Neural cell (in vitro differentiated cells): ENCODE measurements around the gene GAB2. TPM values are rescaled to one million over a fixed set of nuclear protein-coding genes. Genes with fewer than 3 reads are reported as not detected.

Experiments used
- H2AFZ ChIP-seq: fragments of 200-600, 300-800 bp; sonication (generic), shearing (Covaris generic); 2 replicates; pipeline ENCODE4 v1.6.0; 2014; ENCODE audit warnings: low read depth, mild to moderate bottlenecking, antibody characterized with exemption, low read length, moderate library complexity
- H3F3A ChIP-seq: fragments of 200-600 bp; shearing (Covaris generic); 2 replicates; pipeline ENCODE4 v1.6.1; 2016; ENCODE audit warnings: mild to moderate bottlenecking, moderate library complexity, mixed read lengths, antibody characterized with exemption, low read length; ENCODE audit not compliant: insufficient read depth, poor library complexity, severe bottlenecking
- H3K27ac ChIP-seq: fragments of 200-600, 300-800 bp; sonication (generic), shearing (Covaris generic); 2 replicates; pipeline ENCODE4 v1.5.1; 2014; ENCODE audit warnings: mild to moderate bottlenecking, low read length, moderate library complexity
- H3K27me3 ChIP-seq: fragments of 300-800, 200-600 bp; sonication (generic), shearing (Covaris generic); 2 replicates; pipeline ENCODE4 v1.6.0; 2014; ENCODE audit warnings: mild to moderate bottlenecking, low read depth, low read length, moderate library complexity; ENCODE audit not compliant: insufficient read depth
- H3K36me3 ChIP-seq: fragments of 300-800, 200-600 bp; sonication (generic), shearing (Covaris generic); 2 replicates; pipeline ENCODE4 v1.5.1; 2014; ENCODE audit warnings: mild to moderate bottlenecking, antibody characterized with exemption, low read length, moderate library complexity; ENCODE audit not compliant: insufficient read depth
- H3K4me2 ChIP-seq: fragments of 300-800, 200-600 bp; sonication (generic), shearing (Covaris generic); 2 replicates; pipeline ENCODE4 v1.6.0; 2014; ENCODE audit warnings: mild to moderate bottlenecking, low read length
- H3K4me3 ChIP-seq: fragments of 300-800, 200-600 bp; sonication (generic), shearing (Covaris generic); 2 replicates; pipeline ENCODE4 v1.5.1; 2014; ENCODE audit warnings: mild to moderate bottlenecking, low read length, moderate library complexity
- H3K79me2 ChIP-seq: fragments of 200-600 bp; shearing (Covaris generic); replicated peaks from 2 replicates; pipeline ENCODE4 v1.6.0; 2014; ENCODE audit warnings: mild to moderate bottlenecking, low read length, moderate library complexity; ENCODE audit not compliant: insufficient read depth
- H3K9ac ChIP-seq: fragments of 300-800, 200-600 bp; sonication (generic), shearing (Covaris generic); 2 replicates; pipeline ENCODE4 v1.6.1; 2016; ENCODE audit warnings: mild to moderate bottlenecking, low read length, mixed read lengths
- H3K9me2 ChIP-seq: fragments of 200-600 bp; shearing (Covaris generic); 2 replicates; pipeline ENCODE4 v1.6.1; 2016; ENCODE audit warnings: mild to moderate bottlenecking, low read length, mixed read lengths; ENCODE audit not compliant: insufficient read depth
- H3K9me3 ChIP-seq: fragments of 200-600, 300-800 bp; sonication (generic), shearing (Covaris generic); 2 replicates; pipeline ENCODE4 v1.6.1; 2016; ENCODE audit warnings: mild to moderate bottlenecking, mixed run types, low read length, moderate library complexity, mixed read lengths
- H4K20me1 ChIP-seq: fragments of 200-600 bp; shearing (Covaris generic); 2 replicates; pipeline ENCODE4 v1.6.1; 2016; ENCODE audit warnings: mild to moderate bottlenecking, mixed run types; ENCODE audit not compliant: insufficient read depth
- CTCF ChIP-seq: fragments of 450-650 bp; IDR thresholded peaks from 2 replicates; pipeline ENCODE4 v1.5.1; 2014; ENCODE audit warnings: antibody characterized with exemption, mild to moderate bottlenecking, moderate library complexity; ENCODE audit not compliant: poor library complexity, severe bottlenecking
- EP300 ChIP-seq: fragments of 450-650 bp; conservative IDR thresholded peaks from 2 replicates; pipeline ENCODE4 v1.6.1; 2014; ENCODE audit warnings: antibody characterized with exemption, mild to moderate bottlenecking, moderate library complexity; ENCODE audit not compliant: poor library complexity, severe bottlenecking
- EZH2 ChIP-seq: fragments of 200-600, 300-800 bp; shearing (Covaris generic), sonication (generic); IDR thresholded peaks from 2 replicates; pipeline ENCODE4 v1.6.1; 2014; ENCODE audit warnings: antibody characterized with exemption, low read length, borderline replicate concordance, mild to moderate bottlenecking; ENCODE audit not compliant: insufficient read depth, poor library complexity, severe bottlenecking
- MXI1 ChIP-seq: fragments of 450-650 bp; conservative IDR thresholded peaks from 2 replicates; pipeline ENCODE4 v1.6.1; 2014; ENCODE audit warnings: antibody characterized with exemption, mild to moderate bottlenecking; ENCODE audit not compliant: poor library complexity, severe bottlenecking
- POLR2AphosphoS5 ChIP-seq: IDR thresholded peaks from 2 replicates; pipeline ENCODE4 v1.6.1; 2012
- RAD21 ChIP-seq: fragments of 450-650 bp; conservative IDR thresholded peaks from 2 replicates; pipeline ENCODE4 v1.6.1; 2014; ENCODE audit warnings: antibody characterized with exemption, mild to moderate bottlenecking, moderate library complexity
- REST ChIP-seq: IDR thresholded peaks from 2 replicates; pipeline ENCODE4 v1.6.1; 2012; ENCODE audit warnings: borderline replicate concordance
- SMC3 ChIP-seq: fragments of 450-650 bp; conservative IDR thresholded peaks from 2 replicates; pipeline ENCODE4 v1.6.1; 2014; ENCODE audit warnings: antibody characterized with exemption, mild to moderate bottlenecking, moderate library complexity; ENCODE audit not compliant: poor library complexity
- TAF1 ChIP-seq: IDR thresholded peaks from 2 replicates; pipeline ENCODE4 v1.6.1; 2012; ENCODE audit warnings: low read depth
- polyA plus RNA-seq: library from polyadenylated mRNA; depleted of rRNA; stranded (reverse); fragments of >200 nt; gene quantifications from 2 replicates; pipeline ENCODE4 v1.2.3, GENCODE V29; 2014

Gene GAB2
- polyA plus RNA-seq, 1 donor from 2014 or later, result 21.9 TPM

- H3K27ac ChIP-seq, result no peak overlapping the region
- no peaks in the 10 kb centered on the region for H3K36me3 ChIP-seq
- no peak overlapping the region for H2AFZ ChIP-seq
- H3K9me2 ChIP-seq, result no peaks in the 10 kb centered on the region
- H3K9me3 ChIP-seq, result no peaks in the 10 kb centered on the region
- peaks cover 59% of the 10 kb centered on the region for H3K79me2 ChIP-seq
- TF ChIP-seq MXI1, result no peak
- no peak for TF ChIP-seq RAD21
- no peak for TF ChIP-seq EP300
- no peak for TF ChIP-seq EZH2
- TF ChIP-seq SMC3, result no peak
- no peak for TF ChIP-seq TAF1
- no peak for TF ChIP-seq POLR2AphosphoS5
- no peak for TF ChIP-seq CTCF
- TF ChIP-seq REST, result no peak
- no peak overlapping the region for H3K4me2 ChIP-seq
- no peaks in the 10 kb centered on the region for H3F3A ChIP-seq
- no peaks in the 10 kb centered on the region for H3K27me3 ChIP-seq
- H3K9ac ChIP-seq, result no peak overlapping the region
- H3K4me3 ChIP-seq, result no peak overlapping the region
- no peaks in the 10 kb centered on the region for H4K20me1 ChIP-seq
Measured at GRCh38 chr11:78400116-78400515, 17.5 kb downstream of the GAB2 start.

- no peak for TF ChIP-seq REST
- TF ChIP-seq POLR2AphosphoS5, result no peak
- no peak for TF ChIP-seq MXI1
- no peak for TF ChIP-seq CTCF
- no peak for TF ChIP-seq EP300
- TF ChIP-seq RAD21, result no peak
- TF ChIP-seq SMC3, result no peak
- TF ChIP-seq EZH2, result no peak
- TF ChIP-seq TAF1, result no peak
- no peaks in the 10 kb centered on the region for H3K27me3 ChIP-seq
- no peak overlapping the region for H3K9ac ChIP-seq
- H3K4me2 ChIP-seq, result no peak overlapping the region
- H3K79me2 ChIP-seq, result peaks cover 59% of the 10 kb centered on the region
- H3K36me3 ChIP-seq, result no peaks in the 10 kb centered on the region
- no peak overlapping the region for H3K27ac ChIP-seq
- H3F3A ChIP-seq, result no peaks in the 10 kb centered on the region
- no peak overlapping the region for H3K4me3 ChIP-seq
- H3K9me3 ChIP-seq, result no peaks in the 10 kb centered on the region
- no peaks in the 10 kb centered on the region for H3K9me2 ChIP-seq
- H2AFZ ChIP-seq, result no peak overlapping the region
- no peaks in the 10 kb centered on the region for H4K20me1 ChIP-seq
Measured at GRCh38 chr11:78399136-78399535, 18.5 kb downstream of the GAB2 start.
